ENCODE data around the gene PTGR1.

- no peak for TF ChIP-seq POLR2AphosphoS5 (IDR thresholded peaks at IDR 0.05; ENCODE audit: borderline replicate concordance, low read depth, low read length)
- TF ChIP-seq EZH2 (IDR thresholded peaks at IDR 0.05): no peak
These were observed 26.4 kb downstream of the PTGR1 start for GRCh38 chr9:111572950-111573604.

All from SK-N-MC (cell line).